Keratinocyte (primary cell): ENCODE results near the gene PAFAH2. TPM values are rescaled to one million over a fixed set of nuclear protein-coding genes. Genes with fewer than 3 reads are reported as not detected.

Experiments
- DNase-seq: peaks from one replicate; pipeline ENCODE4 v3.0.0-alpha.2; 2011; ENCODE audit warnings: low read depth, missing footprints, low spot score
- FAIRE-seq: peaks from 2 replicates; lab custom pipeline; 2011; peaks lifted over from hg19 to GRCh38; lab: Jason Lieb, UNC
- H2AFZ ChIP-seq: 2 replicates; pipeline ENCODE4 v1.6.0; 2012; ENCODE audit warnings: low read length, control low read depth, inconsistent platforms; ENCODE audit not compliant: control insufficient read depth
- H3K27ac ChIP-seq: 2 replicates; pipeline ENCODE4 v1.5.1; 2011; ENCODE audit warnings: low read length; ENCODE audit not compliant: control insufficient read depth, insufficient read depth
- H3K27me3 ChIP-seq: 3 replicates; pipeline ENCODE4 v1.6.0; 2011; ENCODE audit warnings: low read length; ENCODE audit not compliant: control insufficient read depth, insufficient read depth; ENCODE audit errors: extremely low read depth
- H3K36me3 ChIP-seq, 2 experiments: 2 replicates in 1 of 2; 3 replicates in 1 of 2; pipeline ENCODE4 v1.5.1; 2011; ENCODE audit warnings: low read length in 2 of 2, mild to moderate bottlenecking in 1 of 2; ENCODE audit not compliant: control insufficient read depth in 2 of 2, insufficient read depth in 2 of 2; ENCODE audit errors: extremely low read depth in 1 of 2
- H3K4me1 ChIP-seq: 3 replicates; pipeline ENCODE4 v1.5.1; 2011; ENCODE audit warnings: low read length; ENCODE audit not compliant: control insufficient read depth, insufficient read depth; ENCODE audit errors: extremely low read depth
- H3K4me2 ChIP-seq: 3 replicates; pipeline ENCODE4 v1.6.0; 2011; ENCODE audit warnings: low read depth, low read length; ENCODE audit not compliant: control insufficient read depth, insufficient read depth; ENCODE audit errors: extremely low read depth
- H3K4me3 ChIP-seq, 3 experiments: fragments of 200-600 bp in 1 of 3; sonication (generic) in 1 of 3; 2 replicates in 2 of 3; 3 replicates in 1 of 3; pipeline ENCODE4 v1.5.1; 2011 to 2016; ENCODE audit warnings: low read length in 3 of 3, mild to moderate bottlenecking in 3 of 3, control low read depth in 2 of 3, inconsistent platforms in 1 of 3, low read depth in 1 of 3, mixed read lengths in 1 of 3, mixed run types in 1 of 3, moderate library complexity in 1 of 3; ENCODE audit not compliant: control insufficient read depth in 2 of 3, insufficient read depth in 2 of 3; ENCODE audit errors: extremely low read depth in 1 of 3
- H3K79me2 ChIP-seq: 2 replicates; pipeline ENCODE4 v1.6.0; 2012; ENCODE audit warnings: low read length; ENCODE audit not compliant: control insufficient read depth, insufficient read depth
- H3K9ac ChIP-seq: 3 replicates; pipeline ENCODE4 v1.6.0; 2011; ENCODE audit warnings: low read length; ENCODE audit not compliant: control insufficient read depth, insufficient read depth; ENCODE audit errors: extremely low read depth
- H3K9me1 ChIP-seq: 3 replicates; pipeline ENCODE4 v1.6.0; 2011; ENCODE audit warnings: low read length; ENCODE audit not compliant: control insufficient read depth, insufficient read depth; ENCODE audit errors: extremely low read depth
- H3K9me3 ChIP-seq: 2 replicates; pipeline ENCODE4 v1.5.1; 2012; ENCODE audit warnings: low read depth, low read length; ENCODE audit not compliant: control insufficient read depth
- H4K20me1 ChIP-seq: 3 replicates; pipeline ENCODE4 v1.6.0; 2011; ENCODE audit warnings: low read length; ENCODE audit not compliant: control insufficient read depth, insufficient read depth; ENCODE audit errors: extremely low read depth
- CTCF ChIP-seq, 3 experiments: IDR thresholded peaks in 1 of 3; conservative IDR thresholded peaks in 1 of 3; optimal IDR thresholded peaks in 1 of 3; 2 replicates in 2 of 3; 3 replicates in 1 of 3; pipeline versions ENCODE3 to v1.5.1; 2011; ENCODE audit warnings: low read length in 3 of 3, mild to moderate bottlenecking in 3 of 3, moderate library complexity in 2 of 3, control low read depth in 1 of 3, inconsistent platforms in 1 of 3; ENCODE audit not compliant: insufficient read depth in 2 of 3; ENCODE audit errors: extremely low read depth in 1 of 3
- EZH2 ChIP-seq: IDR thresholded peaks from one replicate; pipeline ENCODE4 v1.6.1; 2012; ENCODE audit warnings: inconsistent platforms, mild to moderate bottlenecking, low read length, moderate library complexity
- dilution Hi-C: fragments of 300-500 bp; cut with MboI; formaldehyde crosslinking; loops from one replicate; pipeline ENCODE4 v1.7.0; 2020; ENCODE audit warnings: low sequenced_read_pairs; ENCODE audit not compliant: extremely low pct_ligation_motif_present
- polyA plus RNA-seq, 5 experiments: library from polyadenylated mRNA; depleted of rRNA in 3 of 5; stranded (reverse) in 3 of 5; stranded (forward) in 1 of 5; unstranded in 1 of 5; fragments of >200 nt; gene quantifications; 1 replicate in 1 of 5; 2 replicates in 3 of 5; 3 replicates in 1 of 5; pipeline versions ENCODE4 v1.2.1 to v1.2.3, GENCODE V29; 2011 to 2012; ENCODE audit warnings: missing spikeins in 2 of 5, low read depth in 1 of 5, low replicate concordance in 1 of 5

The PAFAH2 gene
- polyA plus RNA-seq, 1 donor (not counting 4 experiments of a cell fraction or from before 2014, with no cell fraction given), result 15.5 TPM

GRCh38 chr1:26003262-26003661 lies 5.4 kb upstream of the PAFAH2 start:
- Histone ChIP-seq H2AFZ (no peak overlapping the region), H3K79me2 (no peaks in the 10 kb centered on the region), H3K36me3 (no peaks in the 10 kb centered on the region), H4K20me1 (no peaks in the 10 kb centered on the region), H3K27ac (no peak overlapping the region), H3K9me3 (no peaks in the 10 kb centered on the region), H3K27me3 (no peaks in the 10 kb centered on the region), H3K9ac (no peak overlapping the region), H3K9me1 (no peaks in the 10 kb centered on the region), H3K4me1 (peaks cover 9% of the 10 kb centered on the region), H3K4me2 (no peak overlapping the region), H3K4me3 (no peak overlapping the region)
- dilution Hi-C loops, result no loop called here
- no peak for TF ChIP-seq EZH2
- TF ChIP-seq CTCF (optimal IDR thresholded peaks at IDR 0.05 in 1 of 3, IDR thresholded peaks at IDR 0.05 in 1 of 3, conservative IDR thresholded peaks at IDR 0.05 in 1 of 3; ENCODE audit: extremely low read depth in 1 of 3, insufficient read depth in 2 of 3, low read length in 3 of 3), result no peak
- FAIRE-seq (no peak), DNase-seq (no peak)

DNA sequence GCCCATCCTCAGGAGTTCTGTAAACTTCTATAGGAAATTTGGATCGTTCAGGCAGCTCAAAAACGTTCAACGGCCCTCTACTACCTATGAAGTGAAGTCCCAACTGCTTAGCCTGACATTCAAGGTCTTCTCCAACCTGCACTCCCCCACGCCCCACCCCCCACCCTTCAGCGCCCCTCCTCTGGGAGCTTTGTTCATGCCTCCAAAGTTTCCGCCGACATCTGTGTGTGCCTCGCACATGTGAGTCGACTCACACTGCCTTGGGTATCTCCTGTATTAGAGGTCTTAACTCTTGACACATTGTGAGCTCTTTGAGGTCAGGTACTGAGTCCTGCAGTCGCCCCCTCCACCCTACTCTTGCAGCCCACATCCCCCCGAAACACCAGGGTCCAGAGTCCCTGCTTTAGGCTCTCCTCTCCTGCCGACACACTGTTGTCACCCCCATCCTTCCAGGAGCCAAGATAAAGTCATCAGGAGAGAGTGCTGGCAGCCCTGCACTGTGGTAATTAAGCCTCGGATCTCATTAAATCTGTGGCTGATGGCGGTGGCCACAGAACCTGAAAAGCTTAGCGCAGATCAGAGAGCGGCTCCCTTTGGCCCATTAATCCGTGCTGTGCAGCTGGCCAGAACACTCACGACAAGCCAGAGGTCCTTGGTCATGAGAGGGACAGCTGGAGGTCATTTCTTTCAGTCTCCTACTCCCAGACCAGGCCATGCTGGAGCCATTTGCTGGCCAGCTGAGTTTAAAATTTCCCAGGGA lies 1.4 kb upstream of the PAFAH2 start:
- Histone ChIP-seq H4K20me1 (no peaks in the 10 kb centered on the region), H3K9me3 (no peaks in the 10 kb centered on the region), H3K4me3 (no peak overlapping the region), H3K4me1 (peaks cover 15% of the 10 kb centered on the region), H3K27ac (no peak overlapping the region), H3K36me3 (no peaks in the 10 kb centered on the region), H3K9me1 (peaks cover 2% of the 10 kb centered on the region), H3K4me2 (no peak overlapping the region), H2AFZ (peak overlapping the region; percentile 98), H3K9ac (no peak overlapping the region), H3K79me2 (peaks cover 7% of the 10 kb centered on the region), H3K27me3 (no peaks in the 10 kb centered on the region)
- DNase-seq (no peak), FAIRE-seq (no peak)
- dilution Hi-C loops, result loop anchor here (25.0 kb wide), 1 partner anchor 112 kb away; the partner anchor contains the start of gene PAQR7
- TF ChIP-seq CTCF (optimal IDR thresholded peaks at IDR 0.05 in 1 of 3, IDR thresholded peaks at IDR 0.05 in 1 of 3, conservative IDR thresholded peaks at IDR 0.05 in 1 of 3; ENCODE audit: extremely low read depth in 1 of 3, insufficient read depth in 2 of 3, low read length in 3 of 3) (no peak), EZH2 (no peak)
